Adrenal gland (tissue), 12 donors: ENCODE results near the gene ISCU. TPM values are rescaled to one million over a fixed set of nuclear protein-coding genes. Genes with fewer than 3 reads are reported as not detected.

Experiments used
- DNase-seq, 7 donors: peaks; one replicate each; pipeline ENCODE4 v3.0.0-alpha.2; 2019 to 2020
- H3K27ac ChIP-seq, 5 donors: fragments of 200-600 bp; sonication (generic) in 4 of 5; 1 replicate in 3 of 5; 2 replicates in 2 of 5; pipeline versions ENCODE4 v1.5.1 to v1.8.0; 2016 to 2020; ENCODE audit warnings: mild to moderate bottlenecking in 1 of 5
- H3K27me3 ChIP-seq: fragments of 200-600 bp; 2 replicates; pipeline ENCODE4 v1.8.0; 2021
- H3K36me3 ChIP-seq, 2 donors: fragments of 200-600 bp; replicated peaks in 1 of 2; 1 replicate in 1 of 2; 2 replicates in 1 of 2; pipeline versions ENCODE4 v1.5.1 to v1.8.0; 2018 to 2022
- H3K4me1 ChIP-seq, 2 donors: fragments of 200-600 bp; replicated peaks in 1 of 2; 1 replicate in 1 of 2; 2 replicates in 1 of 2; pipeline versions ENCODE4 v1.5.1 to v1.8.0; 2018 to 2021
- H3K4me3 ChIP-seq, 4 donors: fragments of 200-600 bp; sonication (generic) in 3 of 4; one replicate each; pipeline ENCODE4 v1.5.1; 2016 to 2018
- H3K9me3 ChIP-seq, 3 donors: fragments of 200-600 bp; sonication (generic) in 1 of 3; replicated peaks in 1 of 3; 1 replicate in 2 of 3; 2 replicates in 1 of 3; pipeline versions ENCODE4 v1.5.1 to v1.8.0; 2016 to 2021
- CTCF ChIP-seq, 6 experiments: fragments of 450-650 bp in 4 of 6; fragments of 200-600 bp in 2 of 6; sonication (generic) in 1 of 6; IDR thresholded peaks; 1 replicate in 5 of 6; 2 replicates in 1 of 6; pipeline versions ENCODE4 v1.5.1 to v1.8.0; 2016 to 2021; ENCODE audit warnings: antibody characterized with exemption in 6 of 6, mild to moderate bottlenecking in 2 of 6, moderate library complexity in 1 of 6
- POLR2A ChIP-seq, 2 donors: fragments of 450-650 bp; IDR thresholded peaks; one replicate each; pipeline ENCODE4 v1.6.1; 2017; ENCODE audit warnings: antibody characterized with exemption in 2 of 2, mild to moderate bottlenecking in 2 of 2, moderate library complexity in 1 of 2
- WGBS, 4 donors: extraction: QIAGEN DNeasy Blood & Tissue Kit in 2 of 4; methylation state at CpG; one replicate each; pipeline versions ENCODE4 v1.1.5 to v1.1.7; 2013 to 2017; 5-methylcytosine and 5-hydroxymethylcytosine counted together
- intact Hi-C, 2 donors: fragments of 100-400 bp; cut with DNase I; formaldehyde crosslinking; loops; one replicate each; pipeline versions ENCODE4 v1.14.1 to v1.15.0; 2022 to 2023
- polyA plus RNA-seq, 3 donors: library from polyadenylated mRNA; stranded (reverse); fragments of 200-250 nt in 2 of 3; fragments of 350-450 nt in 1 of 3; fragmentation: Illumina TruSeq in 1 of 3; extraction: RNeasy Lipid Tissue Mini Kit (QIAGEN cat#74804) in 1 of 3; gene quantifications; one replicate each; pipeline ENCODE4 v1.2.3, GENCODE V29; 2013 to 2014
- total RNA-seq, 9 donors: library from RNA; depleted of rRNA in 4 of 9; stranded (reverse); fragments of >200 nt in 4 of 9; fragments of 120-200 nt in 1 of 9; fragmentation: NEBNext Ultra II Directional in 1 of 9; extraction: Animal tissue kit (Norgen Biotek cat#: 25700) in 1 of 9; gene quantifications; one replicate each; pipeline versions ENCODE4 v1.1.0 to v1.2.4, GENCODE V29; 2013 to 2023
- donor health status: healthy with polysubstance abuse.
- donor health status: Bipolar disorder and iron deficiency.
- donor health status: DM: yes; HTN: yes; CAD: no.
- donor health status: DM: no; HTN: no; CAD: no.
- donor health status: DM: no; HTN: no; CAD: no.
- donor health status: DM: yes; HTN: yes; CAD: no.

Gene ISCU
- total and polyA plus RNA-seq, 12 donors, result 209 to 1,219 (median 393) TPM

- no peak for TF ChIP-seq CTCF (IDR thresholded peaks at IDR 0.05)
- TF ChIP-seq POLR2A (IDR thresholded peaks at IDR 0.05), result no peak
- no peak for DNase-seq
- intact Hi-C loops, result no loop called here
- Histone ChIP-seq H3K27me3 (no peaks in the 10 kb centered on the region), H3K36me3 (no peaks in the 10 kb centered on the region), H3K9me3 (no peaks in the 10 kb centered on the region), H3K27ac (peak overlapping the region in 1 of 5 donors; percentile 32), H3K4me1 (no peaks in the 10 kb centered on the region), H3K4me3 (no peak overlapping the region)
- 35 to 64% (median 55%) methylated on average over 3 of the region's 3 CpGs for WGBS, 4 donors
Measured at GRCh38 chr12:108580531-108580930, 18.1 kb downstream of the ISCU start.

GRCh38 chr12:108581311-108582227 lies 19.2 kb downstream of the ISCU start:
- Histone ChIP-seq H3K4me1 (no peaks in the 10 kb centered on the region), H3K9me3 (no peaks in the 10 kb centered on the region), H3K4me3 (no peak overlapping the region), H3K27me3 (no peaks in the 10 kb centered on the region), H3K36me3 (no peaks in the 10 kb centered on the region), H3K27ac (peak overlapping the region in 1 of 5 donors; percentile 43)
- 85 to 89% (median 87%) methylated on average over 27 to 33 of the region's 33 CpGs for WGBS, 4 donors
- intact Hi-C loops, result no loop called here
- peak in 1 of 7 donors; percentile 12 for DNase-seq
- TF ChIP-seq POLR2A (IDR thresholded peaks at IDR 0.05), result no peak
- TF ChIP-seq CTCF (IDR thresholded peaks at IDR 0.05), result no peak

GRCh38 chr12:108582509-108582908 lies 20.1 kb downstream of the ISCU start:
- TF ChIP-seq POLR2A (IDR thresholded peaks at IDR 0.05) (no peak), CTCF (IDR thresholded peaks at IDR 0.05) (no peak)
- peak overlapping the region in 1 of 5 donors; percentile 22 for H3K27ac ChIP-seq
- H3K9me3 ChIP-seq, result no peaks in the 10 kb centered on the region
- H3K27me3 ChIP-seq, result no peaks in the 10 kb centered on the region
- intact Hi-C loops, result no loop called here
- 81 to 86% (median 83%) methylated on average over 6 to 9 of the region's 9 CpGs for WGBS, 4 donors
- H3K36me3 ChIP-seq, result no peaks in the 10 kb centered on the region
- DNase-seq, result peak in 1 of 7 donors; percentile 11
- H3K4me3 ChIP-seq, result no peak overlapping the region
- no peaks in the 10 kb centered on the region for H3K4me1 ChIP-seq

- no peaks in the 10 kb centered on the region for H3K36me3 ChIP-seq
- H3K9me3 ChIP-seq, result no peaks in the 10 kb centered on the region
- no peaks in the 10 kb centered on the region for H3K27me3 ChIP-seq
- intact Hi-C loops, result no loop called here
- DNase-seq, result no peak
- TF ChIP-seq CTCF (IDR thresholded peaks at IDR 0.05), result no peak
- no peak for TF ChIP-seq POLR2A (IDR thresholded peaks at IDR 0.05)
- H3K4me1 ChIP-seq, result no peaks in the 10 kb centered on the region
- H3K4me3 ChIP-seq, result no peak overlapping the region
- peak overlapping the region in 1 of 5 donors; percentile 20 for H3K27ac ChIP-seq
- 81 to 91% (median 84%) methylated on average over 10 of the region's 10 CpGs for WGBS, 4 donors
Measured at GRCh38 chr12:108582978-108583770, 20.8 kb downstream of the ISCU start.
